Ectodermal cell (in vitro differentiated cells): ENCODE data around the gene ANKS1B.

ENCODE experiments used
- H3K27ac ChIP-seq: 2 replicates; pipeline ENCODE4 v1.7.0; 2013; ENCODE audit warnings: mild to moderate bottlenecking, low read depth, low read length; ENCODE audit not compliant: insufficient read depth, poor library complexity, severe bottlenecking
- H3K27me3 ChIP-seq: 2 replicates; pipeline ENCODE4 v1.7.0; 2013; ENCODE audit warnings: mild to moderate bottlenecking, low read length; ENCODE audit not compliant: insufficient read depth, control insufficient read depth, poor library complexity, severe bottlenecking
- H3K36me3 ChIP-seq: one replicate; pipeline ENCODE4 v1.7.0; 2013; ENCODE audit warnings: low read length; ENCODE audit not compliant: control insufficient read depth, insufficient read depth
- H3K4me1 ChIP-seq: one replicate; pipeline ENCODE4 v1.7.0; 2013; ENCODE audit warnings: low read length; ENCODE audit not compliant: control insufficient read depth, insufficient read depth
- H3K4me3 ChIP-seq: 2 replicates; pipeline ENCODE4 v1.7.0; 2013; ENCODE audit warnings: low read depth, low read length, control low read depth; ENCODE audit not compliant: insufficient read depth
- H3K9me3 ChIP-seq: 2 replicates; pipeline ENCODE4 v1.7.0; 2013; ENCODE audit warnings: mild to moderate bottlenecking, low read length, moderate library complexity; ENCODE audit not compliant: control insufficient read depth
- WGBS, 2 experiments: methylation state at CpG; one replicate each; pipeline ENCODE4 v1.1.7; 2013; ENCODE audit warnings: missing lambda C conversion rate in 2 of 2; 5-methylcytosine and 5-hydroxymethylcytosine counted together

ANKS1B gene

DNA sequence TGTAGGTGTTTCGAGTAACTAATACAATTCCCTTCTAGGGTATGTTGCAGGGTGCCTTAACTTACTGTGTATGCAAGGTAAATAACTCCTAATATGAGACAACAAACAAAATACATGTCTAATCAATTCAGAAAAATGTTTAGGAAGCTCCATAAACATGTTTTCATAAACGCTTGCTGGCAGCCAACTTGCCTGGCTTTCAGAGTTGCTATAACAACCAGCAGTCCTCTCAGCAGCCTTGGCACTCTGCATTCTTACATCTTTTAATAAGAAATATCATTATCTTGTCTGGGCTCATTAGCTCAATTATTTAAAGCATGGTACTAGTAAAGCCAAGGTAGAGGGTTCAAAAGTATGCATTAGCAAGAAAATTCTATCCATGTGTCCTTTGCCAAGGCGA is 862.2 kb downstream of the ANKS1B start:
- WGBS, 2 experiments, result 76 to 95% methylated on average over 1 of the region's 3 CpGs

DNA sequence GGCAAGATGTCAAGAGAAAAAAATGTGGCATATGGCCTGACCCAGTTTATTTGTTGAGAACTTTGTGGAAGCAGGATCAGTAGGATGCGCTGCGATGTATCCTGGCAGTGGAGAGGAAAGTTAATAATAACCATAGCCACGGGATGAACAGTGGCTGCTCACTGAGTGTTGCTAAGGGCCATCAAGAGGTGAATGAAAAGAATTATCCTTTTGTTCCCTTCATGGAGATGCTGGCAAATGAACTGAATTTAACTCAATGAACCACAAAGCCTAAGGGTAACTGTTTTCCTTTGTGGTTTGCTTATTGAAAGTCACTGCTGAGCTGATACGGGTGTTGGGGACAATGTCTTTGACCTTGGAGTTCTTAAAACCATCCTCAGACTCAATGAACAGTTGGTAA is 863.2 kb downstream of the ANKS1B start:
- H3K27me3 ChIP-seq, result no peaks in the 10 kb centered on the region
- H3K27ac ChIP-seq, result no peak overlapping the region
- H3K9me3 ChIP-seq, result no peaks in the 10 kb centered on the region
- WGBS, 2 experiments, result 84 to 85% methylated on average over 4 of the region's 4 CpGs
- no peaks in the 10 kb centered on the region for H3K4me1 ChIP-seq
- H3K36me3 ChIP-seq, result no peaks in the 10 kb centered on the region
- H3K4me3 ChIP-seq, result no peak overlapping the region

More for the DNA sequence above, 862.2 kb downstream of the ANKS1B start:
- no peak overlapping the region for H3K27ac ChIP-seq
- no peaks in the 10 kb centered on the region for H3K4me1 ChIP-seq
- H3K4me3 ChIP-seq, result no peak overlapping the region
- no peaks in the 10 kb centered on the region for H3K27me3 ChIP-seq
- no peaks in the 10 kb centered on the region for H3K9me3 ChIP-seq
- no peaks in the 10 kb centered on the region for H3K36me3 ChIP-seq

DNA sequence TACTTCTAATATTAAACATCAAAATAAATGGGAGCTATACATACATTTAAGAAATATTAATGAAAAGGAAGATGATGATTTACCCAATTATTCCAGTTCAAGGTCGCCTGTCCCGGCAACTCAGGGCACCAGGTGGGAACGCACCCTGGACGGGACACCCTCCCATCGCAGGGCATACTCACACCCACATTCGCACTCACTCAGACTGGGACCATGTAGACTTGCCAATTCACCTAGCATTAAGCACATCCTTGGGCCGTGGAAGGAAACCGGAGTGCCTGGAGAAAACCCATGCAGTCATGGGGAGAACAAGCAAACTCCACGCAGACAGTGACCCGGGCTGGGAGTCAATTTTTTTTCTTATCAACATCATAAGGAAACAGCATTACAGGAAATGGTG is 864.8 kb downstream of the ANKS1B start:
- 88 to 89% methylated on average over 10 of the region's 10 CpGs for WGBS, 2 experiments
- Histone ChIP-seq H3K27me3 (no peaks in the 10 kb centered on the region), H3K27ac (no peak overlapping the region), H3K4me1 (no peaks in the 10 kb centered on the region), H3K4me3 (no peak overlapping the region), H3K36me3 (no peaks in the 10 kb centered on the region), H3K9me3 (no peaks in the 10 kb centered on the region)

DNA sequence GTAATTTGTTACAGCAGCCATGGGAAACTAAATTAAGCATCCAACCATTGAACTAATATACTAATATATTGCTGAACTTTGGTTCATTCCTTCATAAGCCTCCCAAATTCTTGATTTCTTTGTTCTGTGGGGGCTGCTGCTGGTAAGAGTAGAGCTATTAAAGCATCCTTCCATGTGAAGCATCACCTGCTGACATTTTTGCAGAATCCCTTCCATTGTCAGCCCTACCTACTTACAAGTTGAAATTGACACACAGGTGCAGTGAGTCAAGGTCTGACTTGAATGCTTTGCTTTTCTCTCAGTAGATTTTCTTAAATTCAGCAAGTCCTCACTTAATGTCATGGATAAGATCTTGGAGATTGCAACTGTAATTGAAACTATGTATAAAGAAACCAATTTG is 865.3 kb downstream of the ANKS1B start:
- Histone ChIP-seq H3K27ac (no peak overlapping the region), H3K9me3 (no peaks in the 10 kb centered on the region), H3K4me1 (no peaks in the 10 kb centered on the region), H3K27me3 (no peaks in the 10 kb centered on the region), H3K4me3 (no peak overlapping the region), H3K36me3 (no peaks in the 10 kb centered on the region)

DNA sequence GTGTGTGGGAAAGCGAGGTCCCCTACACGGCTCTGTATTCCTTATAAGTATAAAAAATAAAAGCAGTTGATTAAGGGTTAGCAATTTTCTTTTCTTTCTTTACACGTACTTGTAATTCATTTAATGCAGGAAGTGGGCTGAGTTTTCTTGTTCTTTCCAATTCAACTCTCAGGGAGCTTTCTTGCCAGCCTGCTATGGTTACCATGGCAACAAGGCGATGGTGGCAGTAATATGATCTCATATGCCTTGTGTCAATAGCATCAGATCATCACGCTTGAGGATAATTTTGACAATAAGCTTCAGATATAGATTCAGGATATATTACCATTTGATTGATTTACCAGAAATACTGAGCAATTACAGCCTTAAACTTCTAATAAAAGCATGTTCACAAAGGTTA is 873.1 kb downstream of the ANKS1B start:
- 60 to 81% methylated on average over 1 to 5 of the region's 5 CpGs for WGBS, 2 experiments
- Histone ChIP-seq H3K27me3 (no peaks in the 10 kb centered on the region), H3K9me3 (no peaks in the 10 kb centered on the region), H3K36me3 (no peaks in the 10 kb centered on the region), H3K4me3 (no peak overlapping the region), H3K4me1 (peaks cover 8% of the 10 kb centered on the region), H3K27ac (no peak overlapping the region)

DNA sequence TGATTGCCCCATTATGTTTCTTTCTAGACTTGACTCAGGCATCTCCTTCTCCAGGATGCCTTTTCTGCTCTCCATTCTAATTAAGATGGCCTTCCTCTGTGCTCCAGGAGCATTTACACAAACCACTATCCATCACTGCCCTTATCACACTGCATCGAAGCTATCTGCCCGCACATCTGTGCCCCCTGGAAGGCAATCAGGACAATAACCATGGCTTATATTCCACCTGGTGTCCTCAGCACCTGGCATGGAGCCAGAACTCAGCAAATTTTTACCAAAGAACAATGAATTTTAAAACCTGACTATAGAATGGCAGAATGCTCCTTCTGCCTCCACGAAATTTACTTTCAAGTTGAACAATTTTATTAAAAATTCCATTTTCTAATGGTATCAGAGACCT is 873.9 kb downstream of the ANKS1B start:
- Histone ChIP-seq H3K27ac (no peak overlapping the region), H3K4me3 (no peak overlapping the region), H3K9me3 (no peaks in the 10 kb centered on the region), H3K27me3 (no peaks in the 10 kb centered on the region), H3K4me1 (peaks cover 8% of the 10 kb centered on the region), H3K36me3 (no peaks in the 10 kb centered on the region)
- 91 to 92% methylated on average over 3 of the region's 3 CpGs for WGBS, 2 experiments

DNA sequence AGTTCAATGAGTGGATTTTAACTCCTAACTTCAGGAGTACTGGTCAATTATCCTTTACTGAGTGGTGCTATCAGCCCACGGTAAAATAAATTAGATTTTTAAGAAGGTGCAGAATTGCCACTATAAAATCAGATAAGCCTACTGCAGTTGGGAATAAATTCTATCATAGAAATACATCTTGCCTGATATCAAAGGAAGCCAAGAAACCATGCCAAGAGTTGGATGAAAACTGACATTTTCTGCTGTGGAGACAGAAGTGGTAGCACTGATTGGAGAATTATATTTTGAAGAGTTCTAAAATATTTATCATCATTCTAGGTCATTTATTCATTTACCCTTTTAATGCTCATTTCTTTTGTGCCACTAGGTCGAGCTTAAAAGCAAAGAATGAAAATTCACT is 874.5 kb downstream of the ANKS1B start:
- H3K4me3 ChIP-seq, result no peak overlapping the region
- no peaks in the 10 kb centered on the region for H3K36me3 ChIP-seq
- H3K27ac ChIP-seq, result no peak overlapping the region
- H3K27me3 ChIP-seq, result no peaks in the 10 kb centered on the region
- peaks cover 8% of the 10 kb centered on the region for H3K4me1 ChIP-seq
- no peaks in the 10 kb centered on the region for H3K9me3 ChIP-seq
- 88% methylated on average over 2 of the region's 2 CpGs; no CpG with 5 or more reads in 1 of the 2 experiments for WGBS, 2 experiments

DNA sequence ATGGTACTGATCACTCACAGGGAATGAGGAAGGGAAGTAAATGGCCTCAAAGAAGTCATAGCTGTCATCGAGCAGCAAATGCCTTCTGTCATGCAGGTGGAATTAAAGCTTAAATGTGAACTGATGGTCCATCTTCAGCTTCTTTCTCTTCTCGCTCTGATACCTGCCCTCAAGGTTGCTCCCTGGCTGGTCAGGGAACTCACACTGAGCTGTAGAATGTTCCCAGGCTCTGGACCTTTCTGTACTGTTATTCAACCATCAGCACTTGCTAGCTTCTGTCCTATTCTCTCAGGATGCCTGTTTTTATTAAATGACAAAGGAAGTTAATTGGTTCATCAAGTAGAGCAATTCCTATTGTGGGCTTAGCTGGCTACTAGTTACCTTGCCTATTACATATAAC is 875.8 kb downstream of the ANKS1B start:
- Histone ChIP-seq H3K27ac (no peak overlapping the region), H3K4me1 (peaks cover 8% of the 10 kb centered on the region), H3K27me3 (no peaks in the 10 kb centered on the region), H3K9me3 (no peaks in the 10 kb centered on the region), H3K4me3 (no peak overlapping the region), H3K36me3 (no peaks in the 10 kb centered on the region)
- 90 to 91% methylated on average over 2 of the region's 2 CpGs for WGBS, 2 experiments

DNA sequence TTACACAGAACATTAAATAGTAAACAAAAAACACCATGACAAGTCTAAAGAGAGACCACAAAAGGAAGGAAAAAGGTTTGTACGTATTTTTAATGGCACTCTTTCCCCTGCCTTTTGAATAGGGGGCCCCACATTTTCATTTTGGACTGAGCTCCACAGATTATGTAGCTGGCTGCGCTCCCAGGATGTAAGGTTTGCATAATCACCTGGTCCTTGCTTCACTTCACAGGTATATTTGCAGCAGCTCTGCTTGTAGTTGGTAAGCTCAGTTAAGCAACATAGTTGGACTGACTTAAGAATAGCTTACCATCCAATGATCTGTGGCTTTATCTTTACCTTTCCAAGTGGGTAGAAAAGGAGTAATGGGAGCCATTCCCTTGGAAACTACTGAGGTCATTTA is 885.0 kb downstream of the ANKS1B start:
- peaks cover 2% of the 10 kb centered on the region for H3K9me3 ChIP-seq
- 93 to 96% methylated on average over 2 of the region's 2 CpGs for WGBS, 2 experiments
- no peak overlapping the region for H3K27ac ChIP-seq
- H3K4me3 ChIP-seq, result no peak overlapping the region
- no peaks in the 10 kb centered on the region for H3K27me3 ChIP-seq
- no peaks in the 10 kb centered on the region for H3K36me3 ChIP-seq
- no peaks in the 10 kb centered on the region for H3K4me1 ChIP-seq

DNA sequence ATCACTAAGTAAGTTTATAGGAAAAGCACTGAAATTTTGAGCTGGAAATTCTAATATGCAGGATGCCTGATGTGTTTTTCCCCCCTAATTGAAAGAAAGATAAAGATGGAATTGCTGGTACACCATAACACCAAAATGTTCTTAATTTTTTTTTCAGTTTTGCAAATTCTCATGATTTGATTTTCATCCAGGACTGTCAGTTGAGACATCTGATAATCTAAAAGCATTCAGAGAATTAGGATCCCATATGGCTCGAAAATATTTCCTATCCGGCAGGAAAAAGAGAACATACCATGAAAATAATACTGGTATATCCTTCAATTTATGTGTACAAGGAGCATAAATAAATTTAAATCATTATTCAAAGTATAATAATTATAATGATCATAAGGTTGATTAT is 887.6 kb downstream of the ANKS1B start:
- Histone ChIP-seq H3K27ac (no peak overlapping the region), H3K4me3 (no peak overlapping the region), H3K9me3 (peaks cover 2% of the 10 kb centered on the region), H3K36me3 (no peaks in the 10 kb centered on the region), H3K27me3 (no peaks in the 10 kb centered on the region), H3K4me1 (no peaks in the 10 kb centered on the region)
- 90 to 100% methylated on average over 1 to 2 of the region's 2 CpGs for WGBS, 2 experiments

DNA sequence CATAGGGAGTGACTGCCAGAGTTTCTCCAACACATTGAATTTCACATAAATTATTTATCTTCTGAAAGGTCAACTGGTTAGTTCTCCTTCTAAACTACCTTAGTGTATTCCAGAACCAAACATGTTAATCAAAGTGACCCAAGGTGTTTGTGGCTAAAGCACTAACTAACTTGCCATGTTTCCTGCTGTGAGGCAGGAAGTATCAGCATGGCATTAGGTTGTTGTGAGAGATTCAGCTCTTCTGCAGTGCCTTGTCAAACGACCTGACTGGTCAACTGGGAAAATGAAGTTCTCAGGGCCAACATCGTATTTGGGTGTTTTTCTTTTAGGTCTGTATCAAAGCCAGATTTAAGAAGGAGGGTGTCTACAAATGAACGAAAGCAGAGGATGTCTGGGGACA is 891.6 kb downstream of the ANKS1B start:
- 70 to 76% methylated on average over 3 of the region's 3 CpGs for WGBS, 2 experiments
- Histone ChIP-seq H3K9me3 (peaks cover 2% of the 10 kb centered on the region), H3K4me3 (no peak overlapping the region), H3K4me1 (no peaks in the 10 kb centered on the region), H3K27ac (no peak overlapping the region), H3K27me3 (no peaks in the 10 kb centered on the region), H3K36me3 (no peaks in the 10 kb centered on the region)
